Erythroblast (primary cell): ENCODE measurements around the gene ARL4A.

ENCODE experiments used
- GATA1 ChIP-seq: IDR thresholded peaks from 2 replicates; pipeline ENCODE4 v1.6.1; 2011; ENCODE audit warnings: low read depth, mild to moderate bottlenecking, control low read depth, low read length, moderate library complexity
- POLR2A ChIP-seq: IDR thresholded peaks from 2 replicates; pipeline ENCODE4 v1.6.1; 2011; ENCODE audit warnings: mild to moderate bottlenecking, low read length

DNA sequence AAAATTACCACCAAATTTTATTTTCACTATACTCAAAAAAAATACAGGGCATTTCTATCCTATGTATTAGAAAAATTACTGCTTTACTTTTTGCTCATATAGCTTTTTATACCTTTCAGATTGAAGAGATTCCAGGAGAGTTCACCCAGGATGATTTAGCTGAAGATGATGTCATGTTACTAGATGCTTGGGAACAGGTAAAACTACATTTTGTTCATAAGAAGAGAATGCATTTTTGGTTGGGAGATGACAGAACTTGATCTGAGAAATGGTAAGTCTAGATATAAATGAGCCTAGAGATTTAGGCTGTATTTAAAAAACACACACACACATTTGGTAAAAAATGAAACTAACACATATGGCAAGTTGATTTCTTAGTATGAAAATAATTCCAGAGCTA lies 38.1 kb upstream of the ARL4A start:
- TF ChIP-seq POLR2A (no peak), GATA1 (no peak)
